ENCODE results near the gene SCTR.

DNA sequence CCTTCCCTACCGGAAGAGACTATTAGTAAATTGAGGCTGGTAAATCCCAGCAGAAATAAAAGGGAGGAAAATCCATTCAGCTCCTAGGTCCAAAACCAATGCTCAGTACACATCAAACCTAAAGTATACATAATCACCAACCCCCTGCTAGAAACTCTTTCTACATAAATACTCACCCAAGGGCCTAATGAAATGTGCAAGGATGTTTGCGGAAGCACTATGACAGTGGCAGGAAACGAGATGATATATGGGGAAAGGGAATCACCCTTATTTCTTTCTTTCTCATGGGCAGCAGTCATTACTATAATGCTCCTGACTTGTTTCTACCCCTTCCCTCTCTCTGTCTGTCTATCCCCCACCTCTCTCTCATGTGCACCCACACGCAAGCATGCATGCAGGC lies 1.3 kb upstream of the SCTR start:
- no peak for TF ChIP-seq POLR2A (IDR thresholded peaks at IDR 0.05)
- TF ChIP-seq, protein P1, sequence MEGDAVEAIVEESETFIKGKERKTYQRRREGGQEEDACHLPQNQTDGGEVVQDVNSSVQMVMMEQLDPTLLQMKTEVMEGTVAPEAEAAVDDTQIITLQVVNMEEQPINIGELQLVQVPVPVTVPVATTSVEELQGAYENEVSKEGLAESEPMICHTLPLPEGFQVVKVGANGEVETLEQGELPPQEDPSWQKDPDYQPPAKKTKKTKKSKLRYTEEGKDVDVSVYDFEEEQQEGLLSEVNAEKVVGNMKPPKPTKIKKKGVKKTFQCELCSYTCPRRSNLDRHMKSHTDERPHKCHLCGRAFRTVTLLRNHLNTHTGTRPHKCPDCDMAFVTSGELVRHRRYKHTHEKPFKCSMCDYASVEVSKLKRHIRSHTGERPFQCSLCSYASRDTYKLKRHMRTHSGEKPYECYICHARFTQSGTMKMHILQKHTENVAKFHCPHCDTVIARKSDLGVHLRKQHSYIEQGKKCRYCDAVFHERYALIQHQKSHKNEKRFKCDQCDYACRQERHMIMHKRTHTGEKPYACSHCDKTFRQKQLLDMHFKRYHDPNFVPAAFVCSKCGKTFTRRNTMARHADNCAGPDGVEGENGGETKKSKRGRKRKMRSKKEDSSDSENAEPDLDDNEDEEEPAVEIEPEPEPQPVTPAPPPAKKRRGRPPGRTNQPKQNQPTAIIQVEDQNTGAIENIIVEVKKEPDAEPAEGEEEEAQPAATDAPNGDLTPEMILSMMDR (IDR thresholded peaks at IDR 0.05), result no peak
